ENCODE data around the gene ZNF790.

GRCh38 chr19:36847968-36848367 lies 9.8 kb upstream of the ZNF790 start:
- TF ChIP-seq CTCF (IDR thresholded peaks at IDR 0.05) (no peak), POLR2AphosphoS5 (IDR thresholded peaks at IDR 0.05) (no peak), POLR2A (IDR thresholded peaks at IDR 0.05) (no peak), EP300 (IDR thresholded peaks at IDR 0.05; ENCODE audit: low read depth) (no peak)
